ENCODE measurements around the gene RAB8A.
"Not testable (repeated sequence)": the region's sequence is repeated elsewhere in the genome, so short reads cannot be mapped to it uniquely, and the experiment has no call there.

RAB8A gene

GRCh38 chr19:16112778-16113177 lies 1.1 kb downstream of the RAB8A start:
- FAIRE-seq = no peak
- DNase-seq (ENCODE audit: low spot score) = no peak

GRCh38 chr19:16113727-16114126 lies 2.0 kb downstream of the RAB8A start:
- no peak for FAIRE-seq
- no peak for DNase-seq (ENCODE audit: low spot score)

GRCh38 chr19:16115301-16116039 lies 3.8 kb downstream of the RAB8A start:
- no peak for FAIRE-seq
- DNase-seq (ENCODE audit: low spot score) = no peak

GRCh38 chr19:16116067-16116466 lies 4.4 kb downstream of the RAB8A start:
- FAIRE-seq (no peak), DNase-seq (ENCODE audit: low spot score) (no peak)

- DNase-seq (ENCODE audit: low spot score) (no peak), FAIRE-seq (no peak)
Measured at GRCh38 chr19:16117594-16118033, 5.9 kb downstream of the RAB8A start.

GRCh38 chr19:16118489-16119033 lies 6.9 kb downstream of the RAB8A start:
- DNase-seq (ENCODE audit: low spot score) (no peak), FAIRE-seq (no peak)

GRCh38 chr19:16119075-16119857 lies 7.6 kb downstream of the RAB8A start:
- FAIRE-seq; DNase-seq (ENCODE audit: low spot score): not testable (repeated sequence)

GRCh38 chr19:16121141-16121540 lies 9.5 kb downstream of the RAB8A start:
- FAIRE-seq = no peak
- no peak for DNase-seq (ENCODE audit: low spot score)

GRCh38 chr19:16121967-16122366 lies 10.3 kb downstream of the RAB8A start:
- FAIRE-seq (no peak), DNase-seq (ENCODE audit: low spot score) (no peak)

- no peak for DNase-seq (ENCODE audit: low spot score)
- FAIRE-seq = no peak
Measured at GRCh38 chr19:16124953-16125352, 13.3 kb downstream of the RAB8A start.

- no peak for DNase-seq (ENCODE audit: low spot score)
Measured at GRCh38 chr19:16125737-16126495, 14.2 kb downstream of the RAB8A start.

GRCh38 chr19:16127080-16127479 lies 15.4 kb downstream of the RAB8A start:
- no peak for FAIRE-seq
- no peak for DNase-seq (ENCODE audit: low spot score)

More at GRCh38 chr19:16125737-16126495, 14.2 kb downstream of the RAB8A start:
- no peak for FAIRE-seq

GRCh38 chr19:16127776-16128371 lies 16.2 kb downstream of the RAB8A start:
- no peak for DNase-seq (ENCODE audit: low spot score)
- FAIRE-seq = no peak

- DNase-seq (ENCODE audit: low spot score) = no peak
- FAIRE-seq = no peak
Measured at GRCh38 chr19:16131648-16132047, 20.0 kb downstream of the RAB8A start.

- DNase-seq (ENCODE audit: low spot score) (no peak), FAIRE-seq (no peak)
Measured at GRCh38 chr19:16133818-16134217, 22.1 kb downstream of the RAB8A start.

- no peak for FAIRE-seq
- DNase-seq (ENCODE audit: low spot score) = no peak
Measured at GRCh38 chr19:16134510-16134909, 22.8 kb downstream of the RAB8A start.

- no peak for FAIRE-seq
- no peak for DNase-seq (ENCODE audit: low spot score)
Measured at GRCh38 chr19:16135430-16136127, 23.9 kb downstream of the RAB8A start.

GRCh38 chr19:16136185-16136999 lies 24.7 kb downstream of the RAB8A start:
- FAIRE-seq (no peak), DNase-seq (ENCODE audit: low spot score) (no peak)

- FAIRE-seq (no peak), DNase-seq (ENCODE audit: low spot score) (no peak)
Measured at GRCh38 chr19:16139752-16140151, 28.1 kb downstream of the RAB8A start.

- DNase-seq (ENCODE audit: low spot score) = no peak
- no peak for FAIRE-seq
Measured at GRCh38 chr19:16141043-16141442, 29.4 kb downstream of the RAB8A start.

All from urothelium cell line (cell line).